Neuron (in vitro differentiated cells): ENCODE measurements around the gene SLIT3.

Experiments used
- H2AFZ ChIP-seq: one replicate; pipeline ENCODE4 v1.6.1; 2013; ENCODE audit warnings: low read depth, mild to moderate bottlenecking, inconsistent platforms, low read length, moderate library complexity
- H3K27me3 ChIP-seq: one replicate; pipeline ENCODE4 v1.6.1; 2013; ENCODE audit warnings: low read length; ENCODE audit not compliant: insufficient read depth
- H3K36me3 ChIP-seq: one replicate; pipeline ENCODE4 v1.6.1; 2013; ENCODE audit warnings: low read length; ENCODE audit not compliant: insufficient read depth
- H3K4me1 ChIP-seq: one replicate; pipeline ENCODE4 v1.6.1; 2013; ENCODE audit warnings: low read length; ENCODE audit not compliant: insufficient read depth
- H3K4me3 ChIP-seq: 2 replicates; pipeline ENCODE4 v1.5.1; 2013; ENCODE audit warnings: mild to moderate bottlenecking, low read length, moderate library complexity
- H3K9me3 ChIP-seq: one replicate; pipeline ENCODE4 v1.6.1; 2013; ENCODE audit warnings: low read length

Gene SLIT3

DNA sequence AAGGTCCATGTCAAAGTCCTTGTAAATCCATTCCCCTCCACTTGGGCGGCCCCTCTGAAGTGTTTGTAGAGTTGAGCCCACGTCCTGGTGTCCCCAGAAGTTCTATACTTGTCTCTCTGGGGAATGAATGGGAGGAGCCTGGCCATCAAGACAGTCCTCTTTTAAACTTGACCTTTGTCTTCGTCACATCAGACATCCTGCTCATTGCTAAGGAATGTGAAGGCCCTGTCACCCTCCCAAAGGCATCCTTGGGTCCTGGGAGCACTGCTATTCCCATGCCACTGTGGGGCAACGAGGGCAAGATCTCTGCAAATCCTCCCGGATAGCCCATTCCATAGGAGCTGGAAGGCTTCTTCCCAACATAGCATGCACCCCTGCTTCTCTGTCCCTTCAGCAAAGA, 235.5 kb downstream of the SLIT3 start:
- H2AFZ ChIP-seq: no peak overlapping the region
- peaks cover 30% of the 10 kb centered on the region for H3K27me3 ChIP-seq
- no peaks in the 10 kb centered on the region for H3K9me3 ChIP-seq
- H3K4me1 ChIP-seq: no peaks in the 10 kb centered on the region
- no peaks in the 10 kb centered on the region for H3K36me3 ChIP-seq
- H3K4me3 ChIP-seq: no peak overlapping the region

DNA sequence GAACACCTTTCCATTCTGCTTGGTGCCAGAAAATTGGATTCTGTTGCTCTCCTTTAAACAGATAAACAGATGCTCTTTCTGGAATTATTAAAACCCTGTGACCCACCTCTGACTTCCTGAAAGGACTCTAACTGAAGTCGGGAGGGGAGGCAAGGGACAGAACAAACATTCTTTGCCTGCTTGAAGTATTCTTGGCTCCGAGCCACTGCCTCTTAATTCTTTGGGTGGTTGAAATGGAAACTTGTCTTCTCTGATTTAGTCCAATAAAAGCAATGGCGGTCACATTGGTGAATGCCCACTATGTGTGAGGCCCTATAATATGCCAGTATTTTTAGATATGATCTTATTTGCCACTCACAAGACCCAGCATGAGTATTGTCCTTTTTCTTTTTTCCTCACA, 236.8 kb downstream of the SLIT3 start:
- Histone ChIP-seq H3K27me3 (peaks cover 30% of the 10 kb centered on the region), H2AFZ (no peak overlapping the region), H3K4me1 (no peaks in the 10 kb centered on the region), H3K9me3 (no peaks in the 10 kb centered on the region), H3K4me3 (no peak overlapping the region), H3K36me3 (no peaks in the 10 kb centered on the region)

DNA sequence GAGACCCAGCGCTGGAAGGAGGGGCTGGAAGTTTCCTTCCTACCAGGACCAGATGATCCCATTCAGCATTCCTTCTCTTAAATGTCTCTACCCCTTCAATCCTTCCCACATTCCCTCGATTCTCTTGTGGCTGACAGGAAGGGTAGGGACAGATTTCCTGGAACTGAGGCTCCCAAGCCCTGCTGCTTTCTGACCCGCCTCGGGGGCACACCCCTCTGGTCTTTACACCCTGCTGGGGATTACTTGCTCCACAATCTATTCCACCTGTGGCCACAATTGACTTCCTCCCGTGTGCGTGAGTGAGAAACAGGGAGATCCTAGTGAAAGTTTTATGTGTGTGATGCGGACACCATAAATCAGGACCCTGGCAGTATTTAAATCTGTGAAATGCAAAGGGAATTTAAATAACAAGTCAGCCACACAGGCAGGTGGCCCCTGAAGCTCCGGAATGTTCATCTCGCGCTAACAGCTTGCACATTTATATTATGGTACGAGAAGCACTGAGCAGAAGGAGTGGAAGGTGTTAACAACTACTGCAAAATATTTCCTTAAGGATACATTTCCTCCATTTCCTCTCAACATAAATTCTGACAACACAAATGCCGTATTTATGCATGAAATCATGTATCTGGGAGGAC, 237.5 kb downstream of the SLIT3 start:
- Histone ChIP-seq H3K4me1 (no peaks in the 10 kb centered on the region), H3K4me3 (no peak overlapping the region), H2AFZ (no peak overlapping the region), H3K27me3 (peaks cover 30% of the 10 kb centered on the region), H3K36me3 (no peaks in the 10 kb centered on the region), H3K9me3 (no peaks in the 10 kb centered on the region)

DNA sequence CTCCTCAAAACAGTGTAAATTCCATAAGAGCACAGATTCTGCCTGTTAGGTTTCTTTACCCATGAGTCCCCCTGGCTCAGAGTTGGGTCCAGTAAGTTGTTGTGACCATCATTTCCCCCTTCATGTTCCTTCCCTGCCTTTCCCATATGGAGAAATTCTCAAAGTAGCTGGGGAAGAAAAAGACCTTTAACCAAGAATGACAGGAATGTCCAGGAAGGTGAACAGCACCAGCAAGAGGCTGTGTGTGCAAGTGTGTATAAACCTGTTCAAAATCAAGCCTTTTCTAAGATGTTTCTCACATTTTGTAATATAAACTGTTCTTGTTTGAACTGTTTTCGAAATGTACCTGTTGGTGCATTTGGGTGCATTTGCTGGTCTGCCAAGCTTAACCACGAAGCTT, 238.2 kb downstream of the SLIT3 start:
- Histone ChIP-seq H3K27me3 (peaks cover 30% of the 10 kb centered on the region), H3K4me1 (no peaks in the 10 kb centered on the region), H3K36me3 (no peaks in the 10 kb centered on the region), H3K9me3 (no peaks in the 10 kb centered on the region), H3K4me3 (no peak overlapping the region), H2AFZ (no peak overlapping the region)

DNA sequence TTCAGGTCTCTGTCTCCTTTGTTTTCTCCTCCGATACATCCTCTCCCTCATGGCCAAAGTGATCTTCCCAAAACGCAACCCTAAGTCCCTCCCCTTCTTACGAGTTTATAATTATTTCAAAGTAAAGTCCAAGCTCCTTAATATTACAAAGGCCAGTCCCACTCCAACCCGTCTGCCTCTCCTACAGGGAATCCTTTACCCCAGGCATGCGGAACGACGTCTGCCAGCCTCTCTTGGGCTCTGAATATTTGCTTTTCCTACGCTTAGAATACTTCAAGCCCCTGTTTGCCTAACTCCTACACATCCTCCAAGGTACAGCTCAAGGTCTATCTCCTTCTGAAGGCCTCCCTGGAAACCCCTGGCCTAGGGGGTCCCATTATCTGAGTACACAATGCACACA, 246.4 kb downstream of the SLIT3 start:
- H3K27me3 ChIP-seq: peaks cover 5% of the 10 kb centered on the region
- no peak overlapping the region for H3K4me3 ChIP-seq
- H2AFZ ChIP-seq: no peak overlapping the region
- H3K9me3 ChIP-seq: no peaks in the 10 kb centered on the region
- no peaks in the 10 kb centered on the region for H3K36me3 ChIP-seq
- H3K4me1 ChIP-seq: no peaks in the 10 kb centered on the region

DNA sequence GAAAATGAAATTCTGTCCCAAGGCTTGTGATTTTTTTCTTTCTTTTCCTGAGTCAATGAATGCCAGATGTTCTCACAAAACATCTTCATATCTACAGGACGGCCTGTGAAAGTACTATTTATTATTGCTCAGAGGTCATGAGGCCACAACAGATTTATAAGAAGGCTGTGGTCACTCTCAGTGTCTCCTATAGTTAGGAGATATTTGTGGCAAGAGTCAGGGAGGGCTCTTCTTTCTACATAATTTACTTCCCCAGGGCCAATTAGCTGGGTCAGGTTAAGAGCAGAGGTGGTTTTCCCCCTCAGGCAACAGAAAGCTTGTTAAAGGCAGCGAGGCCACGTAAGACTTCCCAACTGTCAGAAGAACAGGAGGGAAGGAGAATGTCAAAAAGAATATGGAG, 248.7 kb downstream of the SLIT3 start:
- H3K4me1 ChIP-seq: no peaks in the 10 kb centered on the region
- no peak overlapping the region for H2AFZ ChIP-seq
- H3K9me3 ChIP-seq: no peaks in the 10 kb centered on the region
- no peak overlapping the region for H3K4me3 ChIP-seq
- peaks cover 5% of the 10 kb centered on the region for H3K27me3 ChIP-seq
- H3K36me3 ChIP-seq: no peaks in the 10 kb centered on the region

DNA sequence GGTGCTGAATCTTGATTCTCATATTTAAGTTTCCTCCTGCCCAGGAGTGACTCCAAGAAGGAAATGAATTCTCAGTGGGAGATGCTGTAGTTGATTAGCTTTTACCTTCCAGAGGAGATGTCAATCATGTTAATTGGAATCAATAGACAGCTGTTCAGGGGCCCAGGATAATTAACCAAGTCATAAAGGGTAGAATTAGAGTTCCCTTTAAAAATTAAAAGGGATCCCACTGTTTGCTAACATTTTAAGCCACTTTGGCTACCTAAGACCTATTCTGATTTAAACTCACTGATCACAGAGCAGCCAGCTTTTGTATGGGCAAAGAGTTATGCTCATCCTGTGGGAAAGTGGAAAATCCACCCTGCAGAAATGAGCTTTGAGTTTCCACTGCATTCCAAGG, 249.6 kb downstream of the SLIT3 start:
- H2AFZ ChIP-seq: no peak overlapping the region
- H3K36me3 ChIP-seq: no peaks in the 10 kb centered on the region
- H3K4me3 ChIP-seq: no peak overlapping the region
- H3K27me3 ChIP-seq: peaks cover 5% of the 10 kb centered on the region
- no peaks in the 10 kb centered on the region for H3K4me1 ChIP-seq
- no peaks in the 10 kb centered on the region for H3K9me3 ChIP-seq

DNA sequence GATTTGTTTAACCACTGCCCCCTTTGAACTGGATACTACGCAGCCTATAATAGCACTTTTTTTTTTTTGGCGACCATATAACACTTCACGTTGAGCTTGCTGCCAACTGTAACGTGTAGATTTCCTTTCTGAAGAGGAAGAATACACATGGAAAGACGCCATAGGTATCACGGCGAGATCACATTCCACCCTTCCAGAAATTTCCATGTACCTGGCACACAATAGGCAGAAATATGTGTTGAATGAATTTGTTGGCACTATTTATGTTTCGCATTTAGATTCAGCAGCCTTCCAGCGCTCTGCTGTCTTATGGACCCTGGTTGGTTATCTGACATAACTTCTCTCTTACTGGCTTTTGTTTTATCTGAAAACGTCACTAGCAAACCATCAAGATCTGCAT, 250.3 kb downstream of the SLIT3 start:
- Histone ChIP-seq H3K36me3 (no peaks in the 10 kb centered on the region), H3K27me3 (peaks cover 8% of the 10 kb centered on the region), H2AFZ (no peak overlapping the region), H3K4me3 (no peak overlapping the region), H3K4me1 (no peaks in the 10 kb centered on the region), H3K9me3 (no peaks in the 10 kb centered on the region)

DNA sequence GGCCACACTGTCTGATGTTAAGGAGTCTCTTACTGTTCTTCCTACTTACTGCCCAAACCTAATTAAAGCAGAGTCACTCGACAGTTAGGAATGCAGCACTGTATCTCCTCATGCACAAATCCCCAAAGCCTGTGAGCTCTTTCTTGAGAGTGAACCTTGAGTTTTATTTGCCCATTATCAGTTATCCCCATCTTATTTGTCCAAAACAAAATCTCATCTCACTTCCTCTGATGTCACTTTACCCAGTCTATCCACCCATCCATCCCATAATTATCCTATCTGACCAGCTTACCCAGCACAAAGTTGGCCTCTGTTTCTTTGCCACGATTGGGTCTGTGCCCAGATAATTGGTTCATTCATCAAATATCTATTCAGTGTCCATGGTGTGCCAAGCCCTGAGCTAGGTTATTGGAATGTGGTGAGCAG, 250.8 kb downstream of the SLIT3 start:
- no peak overlapping the region for H3K4me3 ChIP-seq
- H2AFZ ChIP-seq: no peak overlapping the region
- H3K27me3 ChIP-seq: peaks cover 8% of the 10 kb centered on the region
- H3K36me3 ChIP-seq: no peaks in the 10 kb centered on the region
- no peaks in the 10 kb centered on the region for H3K9me3 ChIP-seq
- H3K4me1 ChIP-seq: no peaks in the 10 kb centered on the region

DNA sequence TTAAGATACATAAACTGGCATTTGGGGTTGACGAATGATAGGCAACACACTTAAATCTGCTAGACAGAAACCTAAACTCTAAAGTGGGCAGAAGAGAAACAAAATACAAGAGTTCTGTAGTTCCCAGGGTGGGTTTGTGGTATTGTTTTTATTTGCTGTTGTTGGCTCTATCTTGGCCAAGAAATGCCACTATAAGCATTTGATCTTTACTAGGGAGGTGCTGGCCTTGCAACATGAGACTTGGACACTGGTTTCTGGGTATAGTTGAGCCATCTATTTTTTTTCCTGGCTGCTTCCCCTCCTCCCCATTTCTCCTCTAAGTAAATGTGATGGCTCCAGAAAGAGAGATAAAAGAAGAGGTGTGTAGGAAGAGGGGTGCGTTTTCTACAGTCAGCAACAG, 251.2 kb downstream of the SLIT3 start:
- Histone ChIP-seq H3K4me3 (no peak overlapping the region), H3K36me3 (no peaks in the 10 kb centered on the region), H2AFZ (no peak overlapping the region), H3K27me3 (peaks cover 8% of the 10 kb centered on the region), H3K4me1 (no peaks in the 10 kb centered on the region), H3K9me3 (no peaks in the 10 kb centered on the region)

DNA sequence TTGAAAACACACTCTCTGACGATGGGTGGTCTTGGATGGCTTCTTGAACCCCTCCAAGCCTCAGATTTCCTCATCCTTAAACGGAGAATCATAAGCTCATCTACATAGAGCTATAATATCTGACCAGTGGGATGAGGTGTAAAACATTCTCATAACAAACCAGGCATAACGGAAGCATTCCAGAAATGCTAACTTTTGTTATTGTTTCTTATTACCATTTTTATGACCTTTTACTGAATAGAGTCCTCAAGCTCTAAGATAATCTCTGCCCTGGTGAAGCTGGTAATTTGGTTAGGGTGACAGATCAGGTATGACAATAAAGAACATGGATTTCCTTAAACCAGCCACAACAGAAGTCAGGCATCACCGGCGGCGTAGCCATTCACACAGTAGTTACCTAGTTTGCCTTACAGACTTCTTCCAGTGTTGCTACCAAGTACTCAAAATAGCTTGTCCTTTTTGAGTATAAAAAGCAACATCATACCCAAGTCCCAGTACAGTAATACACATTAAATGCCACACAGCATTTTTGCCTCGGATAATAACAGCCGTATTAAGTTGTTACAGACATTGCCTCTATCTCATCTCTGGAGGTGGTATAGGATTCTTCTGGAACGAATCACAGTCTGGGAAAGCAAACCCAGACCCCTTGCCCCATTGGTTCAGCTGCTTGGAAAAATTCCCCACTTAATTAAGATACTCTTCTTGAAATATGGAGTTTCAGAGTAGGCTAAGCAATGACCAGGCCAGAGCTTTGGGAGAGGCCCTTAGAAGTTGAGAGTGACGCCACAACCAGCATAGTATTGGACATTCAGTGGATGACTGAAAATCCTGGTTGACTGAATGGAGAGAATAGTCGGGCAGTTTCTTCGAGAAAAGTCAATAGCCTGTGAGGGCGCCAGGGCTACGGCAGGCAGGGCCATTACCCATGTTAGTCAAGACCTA, 252.5 kb downstream of the SLIT3 start:
- H3K4me3 ChIP-seq: no peak overlapping the region
- H2AFZ ChIP-seq: no peak overlapping the region
- no peaks in the 10 kb centered on the region for H3K36me3 ChIP-seq
- H3K27me3 ChIP-seq: peaks cover 8% of the 10 kb centered on the region
- no peaks in the 10 kb centered on the region for H3K4me1 ChIP-seq
- no peaks in the 10 kb centered on the region for H3K9me3 ChIP-seq

DNA sequence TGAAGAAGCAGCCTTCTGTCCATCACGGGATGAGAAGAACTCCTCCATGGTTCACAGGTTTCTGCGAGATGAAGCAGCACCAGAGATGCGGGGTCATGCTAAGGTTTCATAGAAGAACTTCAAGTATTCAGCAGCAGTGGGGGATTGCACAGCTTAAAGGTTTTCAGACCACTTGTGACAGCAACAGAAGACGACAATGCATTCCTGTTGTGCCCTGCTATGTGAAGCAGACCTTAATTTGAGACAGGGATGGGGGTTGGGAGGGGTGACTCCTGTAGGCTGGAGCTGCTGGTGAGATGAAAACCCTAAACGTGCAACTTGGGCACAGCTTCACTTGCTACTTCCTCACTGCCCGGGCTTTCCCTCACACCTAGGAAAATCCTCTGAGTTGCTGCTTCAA, 256.0 kb downstream of the SLIT3 start:
- Histone ChIP-seq H3K27me3 (peaks cover 4% of the 10 kb centered on the region), H3K4me1 (no peaks in the 10 kb centered on the region), H3K36me3 (no peaks in the 10 kb centered on the region), H3K9me3 (no peaks in the 10 kb centered on the region), H2AFZ (no peak overlapping the region), H3K4me3 (no peak overlapping the region)

DNA sequence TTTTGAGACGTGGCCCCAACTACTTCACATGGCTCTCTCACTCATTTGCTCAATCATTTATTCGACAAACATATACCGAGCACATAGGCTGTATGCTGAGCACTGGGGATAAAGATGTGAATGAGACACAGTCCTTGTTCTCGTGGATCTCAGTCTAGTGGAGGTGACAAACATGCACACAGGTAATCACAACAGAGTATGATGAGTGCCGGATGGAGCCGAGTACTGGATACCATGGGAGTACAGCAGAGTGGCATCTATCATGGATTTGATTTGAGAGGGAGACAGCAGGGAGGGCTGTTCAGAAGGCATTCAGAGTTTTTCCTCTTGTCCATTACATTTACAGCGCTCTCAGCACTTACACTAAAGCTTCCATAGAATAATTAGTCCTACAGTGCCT, 259.8 kb downstream of the SLIT3 start:
- Histone ChIP-seq H3K9me3 (no peaks in the 10 kb centered on the region), H3K4me1 (no peaks in the 10 kb centered on the region), H3K4me3 (no peak overlapping the region), H2AFZ (no peak overlapping the region), H3K36me3 (no peaks in the 10 kb centered on the region), H3K27me3 (peaks cover 15% of the 10 kb centered on the region)
